ENCODE data around the gene EXOG.

DNA sequence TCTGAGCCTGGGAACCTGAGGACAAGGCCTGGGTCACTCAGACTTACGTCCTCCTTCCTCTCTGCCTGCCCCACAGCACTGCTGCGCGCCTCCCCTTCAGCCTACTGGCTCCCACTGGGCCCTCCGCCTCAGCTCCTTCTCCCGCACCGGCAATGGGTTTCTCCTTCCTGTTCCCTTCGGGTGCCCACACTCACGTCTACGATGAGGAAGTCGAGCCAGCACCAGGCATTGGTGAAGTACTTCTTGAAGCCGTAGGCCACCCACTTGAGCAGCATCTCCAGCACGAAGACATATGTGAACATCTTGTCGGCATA is 70.0 kb downstream of the EXOG start:
- no peak for TF ChIP-seq ZNF8 (CRISPR knock-in tag; IDR thresholded peaks at IDR 0.05)
- TF ChIP-seq ARNTL (CRISPR knock-in tag; IDR thresholded peaks at IDR 0.05; ENCODE audit: borderline replicate concordance, low read depth): no peak
- TF ChIP-seq, protein P1, sequence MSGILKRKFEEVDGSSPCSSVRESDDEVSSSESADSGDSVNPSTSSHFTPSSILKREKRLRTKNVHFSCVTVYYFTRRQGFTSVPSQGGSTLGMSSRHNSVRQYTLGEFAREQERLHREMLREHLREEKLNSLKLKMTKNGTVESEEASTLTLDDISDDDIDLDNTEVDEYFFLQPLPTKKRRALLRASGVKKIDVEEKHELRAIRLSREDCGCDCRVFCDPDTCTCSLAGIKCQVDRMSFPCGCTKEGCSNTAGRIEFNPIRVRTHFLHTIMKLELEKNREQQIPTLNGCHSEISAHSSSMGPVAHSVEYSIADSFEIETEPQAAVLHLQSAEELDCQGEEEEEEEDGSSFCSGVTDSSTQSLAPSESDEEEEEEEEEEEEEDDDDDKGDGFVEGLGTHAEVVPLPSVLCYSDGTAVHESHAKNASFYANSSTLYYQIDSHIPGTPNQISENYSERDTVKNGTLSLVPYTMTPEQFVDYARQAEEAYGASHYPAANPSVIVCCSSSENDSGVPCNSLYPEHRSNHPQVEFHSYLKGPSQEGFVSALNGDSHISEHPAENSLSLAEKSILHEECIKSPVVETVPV (CRISPR knock-in tag; IDR thresholded peaks at IDR 0.05): no peak
- TF ChIP-seq, protein P2, sequence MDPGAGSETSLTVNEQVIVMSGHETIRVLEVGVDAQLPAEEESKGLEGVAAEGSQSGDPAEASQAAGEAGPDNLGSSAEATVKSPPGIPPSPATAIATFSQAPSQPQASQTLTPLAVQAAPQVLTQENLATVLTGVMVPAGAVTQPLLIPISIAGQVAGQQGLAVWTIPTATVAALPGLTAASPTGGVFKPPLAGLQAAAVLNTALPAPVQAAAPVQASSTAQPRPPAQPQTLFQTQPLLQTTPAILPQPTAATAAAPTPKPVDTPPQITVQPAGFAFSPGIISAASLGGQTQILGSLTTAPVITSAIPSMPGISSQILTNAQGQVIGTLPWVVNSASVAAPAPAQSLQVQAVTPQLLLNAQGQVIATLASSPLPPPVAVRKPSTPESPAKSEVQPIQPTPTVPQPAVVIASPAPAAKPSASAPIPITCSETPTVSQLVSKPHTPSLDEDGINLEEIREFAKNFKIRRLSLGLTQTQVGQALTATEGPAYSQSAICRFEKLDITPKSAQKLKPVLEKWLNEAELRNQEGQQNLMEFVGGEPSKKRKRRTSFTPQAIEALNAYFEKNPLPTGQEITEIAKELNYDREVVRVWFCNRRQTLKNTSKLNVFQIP (CRISPR knock-in tag; IDR thresholded peaks at IDR 0.05; ENCODE audit: borderline replicate concordance, low read depth): no peak
- no peak for TF ChIP-seq ZFP30 (CRISPR knock-in tag; IDR thresholded peaks at IDR 0.05)
- TF ChIP-seq ZFP3 (CRISPR knock-in tag; IDR thresholded peaks at IDR 0.05): no peak
- no peak for TF ChIP-seq OSR1 (CRISPR knock-in tag; IDR thresholded peaks at IDR 0.05)
- TF ChIP-seq TOX (CRISPR knock-in tag; IDR thresholded peaks at IDR 0.05; ENCODE audit: borderline replicate concordance): no peak
- no peak for TF ChIP-seq ZC3H10 (CRISPR knock-in tag; IDR thresholded peaks at IDR 0.05)
- no peak for TF ChIP-seq ZNF70 (CRISPR knock-in tag; IDR thresholded peaks at IDR 0.05)
- TF ChIP-seq RARB (CRISPR knock-in tag; IDR thresholded peaks at IDR 0.05): no peak
- TF ChIP-seq, protein P3, sequence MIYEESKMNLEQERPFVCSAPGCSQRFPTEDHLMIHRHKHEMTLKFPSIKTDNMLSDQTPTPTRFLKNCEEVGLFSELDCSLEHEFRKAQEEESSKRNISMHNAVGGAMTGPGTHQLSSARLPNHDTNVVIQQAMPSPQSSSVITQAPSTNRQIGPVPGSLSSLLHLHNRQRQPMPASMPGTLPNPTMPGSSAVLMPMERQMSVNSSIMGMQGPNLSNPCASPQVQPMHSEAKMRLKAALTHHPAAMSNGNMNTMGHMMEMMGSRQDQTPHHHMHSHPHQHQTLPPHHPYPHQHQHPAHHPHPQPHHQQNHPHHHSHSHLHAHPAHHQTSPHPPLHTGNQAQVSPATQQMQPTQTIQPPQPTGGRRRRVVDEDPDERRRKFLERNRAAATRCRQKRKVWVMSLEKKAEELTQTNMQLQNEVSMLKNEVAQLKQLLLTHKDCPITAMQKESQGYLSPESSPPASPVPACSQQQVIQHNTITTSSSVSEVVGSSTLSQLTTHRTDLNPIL (CRISPR knock-in tag; IDR thresholded peaks at IDR 0.05; ENCODE audit: low read depth): no peak
- TF ChIP-seq PPARA (CRISPR knock-in tag; IDR thresholded peaks at IDR 0.05; ENCODE audit: borderline replicate concordance): no peak
- TF ChIP-seq, protein P4, sequence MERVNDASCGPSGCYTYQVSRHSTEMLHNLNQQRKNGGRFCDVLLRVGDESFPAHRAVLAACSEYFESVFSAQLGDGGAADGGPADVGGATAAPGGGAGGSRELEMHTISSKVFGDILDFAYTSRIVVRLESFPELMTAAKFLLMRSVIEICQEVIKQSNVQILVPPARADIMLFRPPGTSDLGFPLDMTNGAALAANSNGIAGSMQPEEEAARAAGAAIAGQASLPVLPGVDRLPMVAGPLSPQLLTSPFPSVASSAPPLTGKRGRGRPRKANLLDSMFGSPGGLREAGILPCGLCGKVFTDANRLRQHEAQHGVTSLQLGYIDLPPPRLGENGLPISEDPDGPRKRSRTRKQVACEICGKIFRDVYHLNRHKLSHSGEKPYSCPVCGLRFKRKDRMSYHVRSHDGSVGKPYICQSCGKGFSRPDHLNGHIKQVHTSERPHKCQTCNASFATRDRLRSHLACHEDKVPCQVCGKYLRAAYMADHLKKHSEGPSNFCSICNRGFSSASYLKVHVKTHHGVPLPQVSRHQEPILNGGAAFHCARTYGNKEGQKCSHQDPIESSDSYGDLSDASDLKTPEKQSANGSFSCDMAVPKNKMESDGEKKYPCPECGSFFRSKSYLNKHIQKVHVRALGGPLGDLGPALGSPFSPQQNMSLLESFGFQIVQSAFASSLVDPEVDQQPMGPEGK (CRISPR knock-in tag; IDR thresholded peaks at IDR 0.05; ENCODE audit: borderline replicate concordance): no peak

Data from SK-N-SH treated with all-trans-retinoic acid at 6 μM for 48 hours (cell line).